SK-N-SH (cell line): ENCODE results near the gene GC. TPM values are rescaled to one million over a fixed set of nuclear protein-coding genes. Genes with fewer than 3 reads are reported as not detected.

Experiments used
- CTCF ChIA-PET: fragments of 300-600, 350-600 bp; formaldehyde crosslinking; extraction: SDS; loops from one replicate; lab custom pipeline; 2021; lab: Yijun Ruan, JAX
- POLR2A ChIA-PET: fragments of 350-600 bp; sonication (Branson Sonifier 250); formaldehyde crosslinking; extraction: SDS; loops from one replicate; lab custom pipeline; 2020; ENCODE audit warnings: antibody characterized with exemption, inconsistent platforms; lab: Yijun Ruan, JAX
- DNase-seq: peaks from one replicate; pipeline ENCODE4 v3.0.0; 2012
- H2AFZ ChIP-seq: fragments of 200-600 bp; sonication (generic); 2 replicates; pipeline ENCODE4 v1.8.1; 2016; ENCODE audit warnings: antibody characterized with exemption, mild to moderate bottlenecking, low read depth
- H3F3A ChIP-seq: fragments of 200-600 bp; sonication (generic); replicated peaks from 2 replicates; pipeline ENCODE3; 2016; ENCODE audit warnings: antibody characterized with exemption, mild to moderate bottlenecking; ENCODE audit not compliant: insufficient read depth
- H3K27ac ChIP-seq, 2 experiments: fragments of 200-500 bp in 1 of 2; fragments of 200-600 bp in 1 of 2; sonication (Bioruptor generic) in 1 of 2; sonication (generic), shearing (Covaris generic) in 1 of 2; 2 replicates each; pipeline versions ENCODE4 v1.5.1 to v1.6.1; 2014 to 2016; ENCODE audit warnings: low read depth in 2 of 2, inconsistent platforms in 1 of 2, low read length in 1 of 2, mild to moderate bottlenecking in 1 of 2, mixed read lengths in 1 of 2
- H3K27me3 ChIP-seq: fragments of 200-600 bp; sonication (generic), shearing (Covaris generic); 2 replicates; pipeline ENCODE4 v1.6.1; 2016; ENCODE audit warnings: mixed run types; ENCODE audit not compliant: insufficient read depth
- H3K36me3 ChIP-seq, 2 experiments: fragments of 200-500 bp in 1 of 2; fragments of 200-600 bp in 1 of 2; sonication (Bioruptor generic) in 1 of 2; sonication (generic) in 1 of 2; replicated peaks in 1 of 2; 2 replicates each; pipeline versions ENCODE3 to v1.5.1; 2014 to 2016; ENCODE audit warnings: low read length in 1 of 2, mild to moderate bottlenecking in 1 of 2; ENCODE audit not compliant: insufficient read depth in 2 of 2, control insufficient read depth in 1 of 2
- H3K4me1 ChIP-seq, 2 experiments: fragments of 200-500 bp in 1 of 2; fragments of 200-600 bp in 1 of 2; sonication (Bioruptor generic) in 1 of 2; sonication (generic), shearing (Covaris generic) in 1 of 2; 2 replicates each; pipeline versions ENCODE4 v1.5.1 to v1.6.1; 2014 to 2016; ENCODE audit warnings: low read depth in 1 of 2, low read length in 1 of 2, mixed run types in 1 of 2; ENCODE audit not compliant: insufficient read depth in 2 of 2, control insufficient read depth in 1 of 2
- H3K4me2 ChIP-seq: fragments of 200-600 bp; sonication (generic), shearing (Covaris generic); 2 replicates; pipeline ENCODE4 v1.6.1; 2017; ENCODE audit warnings: mixed run types
- H3K4me3 ChIP-seq, 2 experiments: fragments of 200-500 bp in 1 of 2; fragments of 200-600 bp in 1 of 2; sonication (Bioruptor generic) in 1 of 2; sonication (generic), shearing (Covaris generic) in 1 of 2; 2 replicates each; pipeline versions ENCODE4 v1.5.1 to v1.8.1; 2014 to 2016; ENCODE audit warnings: low read depth in 2 of 2, inconsistent platforms in 1 of 2, low read length in 1 of 2, mild to moderate bottlenecking in 1 of 2, mixed read lengths in 1 of 2, moderate library complexity in 1 of 2
- H3K79me2 ChIP-seq: fragments of 200-600 bp; sonication (generic); 2 replicates; pipeline ENCODE4 v1.8.1; 2017; ENCODE audit warnings: mild to moderate bottlenecking; ENCODE audit not compliant: insufficient read depth
- H3K9ac ChIP-seq: fragments of 200-600 bp; sonication (generic); 2 replicates; pipeline ENCODE4 v1.6.1; 2017; ENCODE audit warnings: mixed run types
- H3K9me2 ChIP-seq: fragments of 200-600 bp; sonication (generic); 2 replicates; pipeline ENCODE4 v1.6.1; 2017; ENCODE audit warnings: mixed run types
- H3K9me3 ChIP-seq: fragments of 200-600 bp; sonication (generic); 2 replicates; pipeline ENCODE4 v1.6.1; 2017; ENCODE audit warnings: mixed run types, mild to moderate bottlenecking, moderate library complexity
- H4K20me1 ChIP-seq: fragments of 200-600 bp; sonication (generic); 2 replicates; pipeline ENCODE4 v1.6.1; 2017; ENCODE audit warnings: mild to moderate bottlenecking, mixed run types; ENCODE audit not compliant: insufficient read depth
- CTCF ChIP-seq: fragments of 200-600 bp; sonication (generic); IDR thresholded peaks from 2 replicates; pipeline ENCODE4 v1.6.1; 2017; ENCODE audit warnings: antibody characterized with exemption, mild to moderate bottlenecking, moderate library complexity
- EP300 ChIP-seq, 2 experiments: IDR thresholded peaks; 2 replicates each; pipeline versions ENCODE4 v1.4.0 to v1.6.1; 2012; ENCODE audit warnings: borderline replicate concordance in 1 of 2, low read depth in 1 of 2, low read length in 1 of 2
- EZH2phosphoT487 ChIP-seq: fragments of 200-600 bp; sonication (generic); IDR thresholded peaks from 2 replicates; pipeline ENCODE4 v1.6.1; 2017; ENCODE audit warnings: low read depth, mixed run types, mild to moderate bottlenecking, antibody characterized with exemption, moderate library complexity, borderline replicate concordance
- GABPA ChIP-seq: IDR thresholded peaks from 2 replicates; pipeline ENCODE4 v1.4.0; 2012; ENCODE audit warnings: low read depth, mild to moderate bottlenecking
- REST ChIP-seq: IDR thresholded peaks from 2 replicates; pipeline ENCODE4 v1.6.1; 2012; ENCODE audit warnings: mild to moderate bottlenecking, low read depth, low read length, moderate library complexity
- RFX5 ChIP-seq: IDR thresholded peaks from 2 replicates; pipeline ENCODE4 v1.6.1; 2012; ENCODE audit warnings: mild to moderate bottlenecking, improper control_type of control experiment, low read length
- YY1 ChIP-seq: IDR thresholded peaks from 2 replicates; pipeline ENCODE4 v1.4.0; 2012; ENCODE audit warnings: low read depth, mild to moderate bottlenecking
- WGBS: methylation state at CpG from one replicate; pipeline ENCODE4 v1.1.6; 2017; ENCODE audit warnings: low lambda C conversion rate; 5-methylcytosine and 5-hydroxymethylcytosine counted together
- polyA plus RNA-seq, 3 experiments: library from polyadenylated mRNA; depleted of rRNA; stranded (reverse); fragments of >200 nt; gene quantifications; 2 replicates each; pipeline ENCODE4 v1.2.3, GENCODE V29; 2012

GC gene
- polyA plus RNA-seq, 1 of the 3 experiments (the other 2 are of a cell fraction), result not detected

GRCh38 chr4:71828470-71828869, 44.6 kb upstream of the GC start (continued):
- no peak for TF ChIP-seq GABPA

DNA sequence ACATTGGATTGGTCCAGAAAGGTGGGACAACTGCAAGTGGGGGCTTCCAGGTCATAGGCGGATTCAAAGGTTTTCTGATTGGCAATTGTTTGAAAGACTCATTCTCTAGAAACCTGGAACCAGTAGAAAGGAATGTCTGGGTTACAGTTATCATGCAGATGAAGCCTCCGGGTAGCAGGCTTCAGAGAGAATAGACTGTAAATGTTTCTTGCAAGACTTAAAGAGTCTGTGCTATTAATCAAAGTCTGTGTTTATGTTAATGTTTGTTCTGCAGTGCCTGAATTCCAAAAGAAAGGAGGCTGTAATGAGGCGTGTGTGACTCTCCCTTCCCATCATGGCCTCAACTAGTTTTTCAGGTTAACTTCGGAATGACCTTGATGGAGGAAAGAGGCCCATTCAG, 43.9 kb upstream of the GC start:
- Histone ChIP-seq H3K4me2 (no peak overlapping the region), H4K20me1 (no peaks in the 10 kb centered on the region), H3K4me1 (no peaks in the 10 kb centered on the region), H2AFZ (no peak overlapping the region), H3K9ac (no peak overlapping the region), H3K27me3 (no peaks in the 10 kb centered on the region), H3K4me3 (no peak overlapping the region), H3K27ac (no peak overlapping the region), H3K9me3 (no peaks in the 10 kb centered on the region), H3K36me3 (no peaks in the 10 kb centered on the region), H3F3A (no peaks in the 10 kb centered on the region), H3K79me2 (no peaks in the 10 kb centered on the region), H3K9me2 (no peaks in the 10 kb centered on the region)
- DNase-seq, result no peak
- POLR2A ChIA-PET, result no interaction called here
- CTCF ChIA-PET, result no interaction called here
- WGBS, result 4% methylated on average over 4 of the region's 4 CpGs
- no peak for TF ChIP-seq RFX5
- no peak for TF ChIP-seq EZH2phosphoT487
- no peak for TF ChIP-seq YY1
- no peak for TF ChIP-seq EP300 (IDR thresholded peaks at IDR 0.05; ENCODE audit: borderline replicate concordance in 1 of 2, low read depth in 1 of 2, low read length in 1 of 2)
- TF ChIP-seq CTCF, result no peak
- TF ChIP-seq, all 33 proteins: peak for 0

DNA sequence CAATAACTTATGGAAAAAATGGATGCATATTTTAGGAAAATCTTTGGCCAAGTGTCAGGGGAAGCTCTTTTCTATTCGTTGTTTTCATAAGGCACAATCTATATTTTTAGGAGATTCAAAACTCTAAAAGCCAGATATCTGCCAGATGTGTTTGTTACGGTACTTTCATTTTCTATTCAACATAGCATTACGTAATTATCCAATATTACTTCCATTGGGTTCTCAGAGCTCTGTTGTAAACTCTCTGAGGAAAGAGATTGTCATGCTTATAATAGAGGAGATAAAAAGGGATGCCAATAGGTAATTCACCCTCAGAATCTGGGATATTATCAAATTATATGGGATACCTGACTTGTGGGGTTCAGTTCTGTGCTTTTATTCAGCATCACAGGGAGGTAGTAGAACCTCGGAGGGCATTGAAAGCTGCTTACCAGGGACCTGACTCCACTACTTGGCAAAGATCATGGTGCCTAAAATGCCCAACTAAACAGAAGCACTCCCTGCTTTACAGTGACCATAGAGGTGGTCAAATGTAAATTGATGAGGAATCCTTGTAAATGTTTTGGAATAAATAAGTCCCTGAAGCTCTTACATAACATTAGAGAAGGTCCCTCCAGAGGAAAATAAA, 32.9 kb upstream of the GC start:
- Histone ChIP-seq H3K9me3 (no peaks in the 10 kb centered on the region), H3K9ac (no peak overlapping the region), H3K79me2 (no peaks in the 10 kb centered on the region), H3F3A (no peaks in the 10 kb centered on the region), H3K4me1 (no peaks in the 10 kb centered on the region), H3K36me3 (no peaks in the 10 kb centered on the region), H3K27ac (no peak overlapping the region), H2AFZ (no peak overlapping the region), H3K4me2 (peak overlapping the region; percentile 54; the same call in 1 of the 2 replicates), H3K9me2 (no peaks in the 10 kb centered on the region), H3K4me3 (peak overlapping the region; percentile 3 to 40; a peak in 3 of 4 replicates), H4K20me1 (no peaks in the 10 kb centered on the region), H3K27me3 (no peaks in the 10 kb centered on the region)
- DNase-seq, result no peak
- WGBS, result 3% methylated on average over 4 of the region's 4 CpGs
- POLR2A ChIA-PET, result no interaction called here
- CTCF ChIA-PET, result interaction anchor here (0.7 to 0.9 kb wide), 2 partner anchors 44 to 1237 kb away, joined by 3 read pairs; no protein-coding TSS in a partner anchor
- TF ChIP-seq REST, result no peak
